HEK293 (cell line): ENCODE measurements around the gene ANKRD39.
"Not testable (repeated sequence)": the region's sequence is repeated elsewhere in the genome, so short reads cannot be mapped to it uniquely, and the experiment has no call there.

Experiments
- CTCF ChIA-PET: fragments of 350-600 bp; formaldehyde crosslinking; extraction: SDS; loops from one replicate; lab custom pipeline; 2021; ENCODE audit warnings: antibody characterized with exemption; lab: Yijun Ruan, JAX
- POLR2A ChIA-PET: fragments of 300-600 bp; formaldehyde crosslinking; extraction: SDS; loops from one replicate; lab custom pipeline; 2020; ENCODE audit warnings: antibody characterized with exemption, inconsistent platforms; lab: Yijun Ruan, JAX
- H3K27ac ChIP-seq: fragments of 200-500 bp; sonication (Bioruptor generic); 2 replicates; pipeline ENCODE4 v1.5.1; 2014; ENCODE audit warnings: low read depth, low read length, control low read depth, inconsistent platforms; ENCODE audit errors: extremely low read depth
- H3K36me3 ChIP-seq, 2 experiments: fragments of 200-500 bp in 1 of 2; sonication (Bioruptor generic) in 1 of 2; 1 replicate in 1 of 2; 2 replicates in 1 of 2; pipeline ENCODE4 v1.5.1; 2014 to 2017; ENCODE audit warnings: inconsistent platforms in 2 of 2, low read length in 2 of 2; ENCODE audit not compliant: control insufficient read depth in 2 of 2, insufficient read depth in 1 of 2
- H3K4me1 ChIP-seq: fragments of 200-500 bp; sonication (Bioruptor generic); 2 replicates; pipeline ENCODE4 v1.5.1; 2014; ENCODE audit warnings: mild to moderate bottlenecking, low read length, inconsistent platforms; ENCODE audit not compliant: control insufficient read depth, insufficient read depth
- H3K4me3 ChIP-seq: 2 replicates; pipeline ENCODE4 v1.5.1; 2011; ENCODE audit warnings: low read depth, mild to moderate bottlenecking, control low read depth, low read length, moderate library complexity
- H3K9me3 ChIP-seq: fragments of 200-500 bp; sonication (Bioruptor generic); 2 replicates; pipeline ENCODE4 v1.5.1; 2014; ENCODE audit warnings: low read depth, low read length, inconsistent platforms; ENCODE audit not compliant: control insufficient read depth, insufficient read depth
- KLF7 ChIP-seq: fragments of 450-650 bp; formaldehyde crosslinking; IDR thresholded peaks from 2 replicates; pipeline ENCODE4 v1.5.1; 2016; ENCODE audit warnings: missing biosample characterization, missing genetic modification characterization, borderline replicate concordance
- MEIS1 ChIP-seq: sonication (generic); formaldehyde crosslinking; IDR thresholded peaks from 2 replicates; pipeline ENCODE4 v1.8.1; 2022; ENCODE audit warnings: missing genetic modification reagents, mild to moderate bottlenecking, borderline replicate concordance
- SCRT2 ChIP-seq: fragments of 450-650 bp; formaldehyde crosslinking; IDR thresholded peaks from 2 replicates; pipeline ENCODE4 v1.5.1; 2016; ENCODE audit warnings: missing biosample characterization, missing genetic modification characterization
- YY2 ChIP-seq: fragments of 450-650 bp; formaldehyde crosslinking; IDR thresholded peaks from 2 replicates; pipeline ENCODE4 v1.5.1; 2016; ENCODE audit warnings: missing biosample characterization, missing genetic modification characterization
- ZBTB7A ChIP-seq: fragments of 450-650 bp; formaldehyde crosslinking; IDR thresholded peaks from 2 replicates; pipeline ENCODE4 v1.5.1; 2016; ENCODE audit warnings: low read depth, missing biosample characterization, missing genetic modification characterization
- ZFP41 ChIP-seq: fragments of 450-650 bp; formaldehyde crosslinking; IDR thresholded peaks from 2 replicates; pipeline ENCODE4 v1.5.1; 2016; ENCODE audit warnings: missing biosample characterization, missing genetic modification characterization, borderline replicate concordance
- ZNF138 ChIP-seq: fragments of 450-650 bp; formaldehyde crosslinking; IDR thresholded peaks from 2 replicates; pipeline ENCODE4 v1.5.1; 2016; ENCODE audit warnings: missing biosample characterization, missing genetic modification characterization, borderline replicate concordance
- ZNF214 ChIP-seq: fragments of 450-650 bp; formaldehyde crosslinking; IDR thresholded peaks from 2 replicates; pipeline ENCODE4 v1.5.1; 2017; ENCODE audit warnings: missing biosample characterization, mild to moderate bottlenecking, missing genetic modification characterization, borderline replicate concordance
- ZNF26 ChIP-seq: fragments of 450-650 bp; formaldehyde crosslinking; IDR thresholded peaks from 2 replicates; pipeline ENCODE4 v1.5.1; 2016; ENCODE audit warnings: missing biosample characterization, missing genetic modification characterization
- ZNF335 ChIP-seq: fragments of 450-650 bp; formaldehyde crosslinking; conservative IDR thresholded peaks from 2 replicates; pipeline ENCODE4 v1.5.1; 2016; ENCODE audit warnings: missing biosample characterization, missing genetic modification characterization
- ZNF529 ChIP-seq: fragments of 450-650 bp; formaldehyde crosslinking; IDR thresholded peaks from 2 replicates; pipeline ENCODE4 v1.5.1; 2017; ENCODE audit warnings: missing genetic modification characterization, missing biosample characterization; ENCODE audit not compliant: insufficient replicate concordance
- ZNF555 ChIP-seq: fragments of 450-650 bp; formaldehyde crosslinking; conservative IDR thresholded peaks from 2 replicates; pipeline ENCODE4 v1.5.1; 2017; ENCODE audit warnings: missing biosample characterization, mild to moderate bottlenecking, missing genetic modification characterization, inconsistent platforms
- ZNF561 ChIP-seq: fragments of 450-650 bp; IDR thresholded peaks from 2 replicates; pipeline ENCODE4 v1.5.1; 2018; ENCODE audit warnings: missing biosample characterization, missing genetic modification characterization, borderline replicate concordance
- ZNF658 ChIP-seq: fragments of 450-650 bp; formaldehyde crosslinking; IDR thresholded peaks from 2 replicates; pipeline ENCODE4; 2016; ENCODE audit warnings: missing biosample characterization, missing genetic modification characterization
- ZNF76 ChIP-seq: fragments of 450-650 bp; formaldehyde crosslinking; IDR thresholded peaks from 2 replicates; pipeline ENCODE4; 2016; ENCODE audit warnings: low read depth, missing biosample characterization, missing genetic modification characterization, borderline replicate concordance
- ZSCAN16 ChIP-seq: fragments of 450-650 bp; formaldehyde crosslinking; IDR thresholded peaks from 2 replicates; pipeline ENCODE4 v1.5.1; 2016; ENCODE audit warnings: missing biosample characterization, missing genetic modification characterization
- ZSCAN30 ChIP-seq: fragments of 450-650 bp; IDR thresholded peaks from 2 replicates; pipeline ENCODE4 v1.5.1; 2018; ENCODE audit warnings: missing biosample characterization, mild to moderate bottlenecking, missing genetic modification characterization, moderate library complexity
- TF ChIP-seq, protein P1 (sequence below): fragments of 450-650 bp; formaldehyde crosslinking; IDR thresholded peaks from 2 replicates; pipeline ENCODE4 v1.5.1; 2016; ENCODE audit warnings: missing biosample characterization, missing genetic modification characterization
- TF ChIP-seq, protein P2 (sequence below): fragments of 450-650 bp; formaldehyde crosslinking; IDR thresholded peaks from 2 replicates; pipeline ENCODE4 v1.5.1; 2016; ENCODE audit warnings: missing biosample characterization, missing genetic modification characterization

The ANKRD39 gene

GRCh38 chr2:96864343-96865091, 6.7 kb upstream of the ANKRD39 start:
- no peak for TF ChIP-seq MEIS1
- no peak for TF ChIP-seq ZNF529 (tag by site-specific recombination)
- Histone ChIP-seq H3K36me3 (peaks cover 0 to 74% of the 10 kb centered on the region in 2 experiments; a peak in 1 of 3 replicates), H3K9me3 (no peaks in the 10 kb centered on the region), H3K27ac (no peak overlapping the region), H3K4me1 (peaks cover 3% of the 10 kb centered on the region; the same call in 1 of the 2 replicates), H3K4me3 (no peak overlapping the region)
- CTCF ChIA-PET = interaction anchor here (0.5 kb wide), 1 partner anchor 528 kb away, joined by 3 read pairs; no protein-coding TSS in a partner anchor
- POLR2A ChIA-PET = no interaction called here

- H3K4me1 ChIP-seq = peaks cover 3% of the 10 kb centered on the region; the same call in 1 of the 2 replicates
- H3K27ac ChIP-seq = no peak overlapping the region
- ChIA-PET POLR2A (no interaction called here), CTCF (interaction anchor here (0.5 kb wide), 1 partner anchor 527 kb away, joined by 3 read pairs; no protein-coding TSS in a partner anchor)
- H3K9me3 ChIP-seq = no peaks in the 10 kb centered on the region
- TF ChIP-seq KLF7 (tag by site-specific recombination) (no peak), ZSCAN16 (tag by site-specific recombination) (no peak)
- H3K4me3 ChIP-seq = no peak overlapping the region
- peaks cover 0 to 74% of the 10 kb centered on the region in 2 experiments; a peak in 1 of 3 replicates for H3K36me3 ChIP-seq
Measured at GRCh38 chr2:96863575-96864342, 5.9 kb upstream of the ANKRD39 start.

DNA sequence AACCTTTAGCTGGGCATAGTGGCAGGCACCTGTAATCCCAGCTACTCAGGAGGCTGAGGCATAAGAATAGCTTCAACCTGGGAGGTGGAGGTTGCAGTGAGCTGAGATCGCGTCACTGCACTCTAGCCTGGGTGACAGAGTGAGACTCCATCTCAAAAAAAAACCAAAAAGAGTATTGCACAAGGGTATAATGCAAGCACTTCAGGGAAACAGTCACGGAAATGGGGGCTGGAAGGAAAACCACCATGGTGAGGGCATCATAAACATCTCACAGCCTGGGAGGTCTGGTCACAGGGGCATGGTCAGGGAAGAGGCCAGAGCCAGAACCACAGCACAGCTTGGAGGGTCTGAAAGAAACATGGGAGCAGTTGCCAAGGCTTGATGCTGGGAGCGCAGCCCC, 5.2 kb upstream of the ANKRD39 start:
- POLR2A ChIA-PET = not testable (repeated sequence)

GRCh38 chr2:96861074-96861473, 3.3 kb upstream of the ANKRD39 start:
- peaks cover 0 to 57% of the 10 kb centered on the region in 2 experiments; a peak in 2 of 3 replicates for H3K36me3 ChIP-seq
- CTCF ChIA-PET = interaction anchor here (1.0 kb wide), 1 partner anchor 90 kb away, joined by 3 read pairs; no protein-coding TSS in a partner anchor
- H3K4me1 ChIP-seq = no peaks in the 10 kb centered on the region
- TF ChIP-seq, protein P1, sequence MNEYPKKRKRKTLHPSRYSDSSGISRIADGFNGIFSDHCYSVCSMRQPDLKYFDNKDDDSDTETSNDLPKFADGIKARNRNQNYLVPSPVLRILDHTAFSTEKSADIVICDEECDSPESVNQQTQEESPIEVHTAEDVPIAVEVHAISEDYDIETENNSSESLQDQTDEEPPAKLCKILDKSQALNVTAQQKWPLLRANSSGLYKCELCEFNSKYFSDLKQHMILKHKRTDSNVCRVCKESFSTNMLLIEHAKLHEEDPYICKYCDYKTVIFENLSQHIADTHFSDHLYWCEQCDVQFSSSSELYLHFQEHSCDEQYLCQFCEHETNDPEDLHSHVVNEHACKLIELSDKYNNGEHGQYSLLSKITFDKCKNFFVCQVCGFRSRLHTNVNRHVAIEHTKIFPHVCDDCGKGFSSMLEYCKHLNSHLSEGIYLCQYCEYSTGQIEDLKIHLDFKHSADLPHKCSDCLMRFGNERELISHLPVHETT = no peak
- TF ChIP-seq ZNF26 (no peak), ZNF561 (tag by site-specific recombination) (no peak), ZBTB7A (tag by site-specific recombination) (no peak), ZNF335 (tag by site-specific recombination) (no peak), ZNF555 (tag by site-specific recombination) (no peak), ZFP41 (no peak), ZNF529 (tag by site-specific recombination) (no peak), ZNF658 (no peak), ZNF214 (no peak), ZNF76 (no peak), SCRT2 (tag by site-specific recombination) (no peak), YY2 (tag by site-specific recombination) (no peak), ZSCAN30 (tag by site-specific recombination) (no peak), ZNF138 (tag by site-specific recombination) (no peak)
- TF ChIP-seq, protein P2, sequence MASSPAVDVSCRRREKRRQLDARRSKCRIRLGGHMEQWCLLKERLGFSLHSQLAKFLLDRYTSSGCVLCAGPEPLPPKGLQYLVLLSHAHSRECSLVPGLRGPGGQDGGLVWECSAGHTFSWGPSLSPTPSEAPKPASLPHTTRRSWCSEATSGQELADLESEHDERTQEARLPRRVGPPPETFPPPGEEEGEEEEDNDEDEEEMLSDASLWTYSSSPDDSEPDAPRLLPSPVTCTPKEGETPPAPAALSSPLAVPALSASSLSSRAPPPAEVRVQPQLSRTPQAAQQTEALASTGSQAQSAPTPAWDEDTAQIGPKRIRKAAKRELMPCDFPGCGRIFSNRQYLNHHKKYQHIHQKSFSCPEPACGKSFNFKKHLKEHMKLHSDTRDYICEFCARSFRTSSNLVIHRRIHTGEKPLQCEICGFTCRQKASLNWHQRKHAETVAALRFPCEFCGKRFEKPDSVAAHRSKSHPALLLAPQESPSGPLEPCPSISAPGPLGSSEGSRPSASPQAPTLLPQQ (tag by site-specific recombination) = no peak

More for the DNA sequence above, 5.2 kb upstream of the ANKRD39 start:
- not testable (repeated sequence) for H3K9me3 ChIP-seq, H3K27ac ChIP-seq, H3K4me1 ChIP-seq, H3K4me3 ChIP-seq
- CTCF ChIA-PET = interaction anchor here (0.9 kb wide), 1 partner anchor 88 kb away, joined by 5 read pairs; no protein-coding TSS in a partner anchor
- H3K36me3 ChIP-seq = peaks cover 0 to 74% of the 10 kb centered on the region in 2 experiments; a peak in 1 of 3 replicates

More at GRCh38 chr2:96861074-96861473, 3.3 kb upstream of the ANKRD39 start:
- POLR2A ChIA-PET = no interaction called here
- Histone ChIP-seq H3K9me3 (no peaks in the 10 kb centered on the region), H3K4me3 (no peak overlapping the region), H3K27ac (no peak overlapping the region)
